GM19452 (cell line): ENCODE data around the gene HIPK4.
"Not testable (repeated sequence)": the region's sequence is repeated elsewhere in the genome, so short reads cannot be mapped to it uniquely, and the experiment has no call there.

Source experiments
- ATAC-seq: cut with Tn5 transposase; IDR thresholded peaks from one replicate; pipeline ENCODE4 v1.9.1; 2021; ENCODE audit not compliant: unreplicated experiment

HIPK4 gene

DNA sequence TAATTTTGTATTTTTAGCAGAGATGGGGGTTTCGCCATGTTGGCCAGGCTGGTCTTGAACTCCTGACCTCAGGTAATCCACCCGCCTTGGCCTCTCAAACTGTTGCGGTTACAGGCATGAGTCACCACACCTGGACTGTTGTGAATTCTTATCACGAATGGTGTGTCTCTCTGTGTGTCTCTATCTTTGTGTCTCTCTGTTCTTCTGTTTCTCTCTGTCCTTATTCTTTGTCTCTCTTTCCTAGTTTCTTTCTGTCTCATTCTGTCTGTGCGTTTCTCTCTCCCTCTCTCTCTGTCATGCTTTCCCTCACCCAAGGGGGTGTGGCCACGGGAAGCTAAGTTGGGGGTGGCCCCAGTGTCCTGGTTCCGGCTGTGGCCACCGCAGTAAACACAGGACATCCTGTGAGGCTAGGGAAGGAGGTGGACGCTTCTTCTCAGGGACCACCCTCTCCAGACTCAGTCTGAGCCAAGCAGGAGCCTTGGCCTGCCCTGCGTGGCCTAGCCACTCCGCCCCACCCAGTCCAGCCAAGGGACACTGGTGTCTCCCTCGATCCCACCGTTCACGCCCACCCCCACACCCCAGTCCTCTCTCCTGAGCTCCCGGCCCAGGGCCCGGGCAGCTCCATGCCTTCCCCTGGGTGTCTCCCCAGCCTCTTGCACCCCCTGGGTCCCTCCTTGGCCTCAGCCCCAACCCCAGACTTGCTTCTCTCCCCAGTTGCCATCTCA lies 27.1 kb upstream of the HIPK4 start:
- ATAC-seq = no peak

GRCh38 chr19:40415768-40416167 lies 25.8 kb upstream of the HIPK4 start:
- no peak for ATAC-seq

GRCh38 chr19:40414542-40415535 lies 24.9 kb upstream of the HIPK4 start:
- ATAC-seq = no peak

DNA sequence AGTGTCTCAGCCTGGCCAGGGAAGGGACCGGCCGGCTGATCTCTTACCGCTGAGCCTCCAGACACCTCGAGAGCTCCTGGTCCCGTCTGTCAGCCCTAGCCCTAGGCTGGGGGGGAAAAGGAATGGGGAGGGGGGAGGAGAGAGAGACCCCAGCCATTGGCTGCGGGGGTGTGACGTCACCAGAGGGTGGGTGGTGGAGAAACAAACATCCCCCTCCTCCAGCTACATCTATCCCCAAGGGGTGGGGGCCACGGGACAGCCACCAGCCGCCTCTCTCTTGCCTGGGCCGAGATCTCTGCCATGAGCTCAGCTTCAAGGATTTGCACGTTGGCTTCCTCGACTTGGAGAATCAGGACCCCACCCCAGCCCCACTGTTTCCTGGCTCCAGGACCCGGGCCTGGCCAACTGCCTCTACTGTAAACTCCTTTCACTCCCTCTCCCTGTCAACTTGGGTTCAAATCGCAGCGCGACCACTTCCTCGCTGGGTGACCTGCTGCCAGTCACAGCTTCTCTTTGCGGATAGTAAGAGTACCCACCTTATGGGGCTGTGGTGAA lies 23.4 kb upstream of the HIPK4 start, which contains the start of gene PRX:
Gene PRX, minus strand, starts transcription at position 88 of the 555 bp plus-strand sequence. CDS start 5,446 bp downstream, outside the sequence.
- no peak for ATAC-seq

- no peak for ATAC-seq
These were observed 22.9 kb upstream of the HIPK4 start for GRCh38 chr19:40412866-40413265.

GRCh38 chr19:40411958-40412499 lies 22.0 kb upstream of the HIPK4 start:
- ATAC-seq = no peak

- no peak for ATAC-seq
These were observed 21.3 kb upstream of the HIPK4 start for GRCh38 chr19:40411125-40411842.

GRCh38 chr19:40410030-40410389 lies 20.0 kb upstream of the HIPK4 start:
- ATAC-seq = no peak

GRCh38 chr19:40408598-40408925 lies 18.6 kb upstream of the HIPK4 start:
- not testable (repeated sequence) for ATAC-seq

- no peak for ATAC-seq
These were observed 18.0 kb upstream of the HIPK4 start for GRCh38 chr19:40407714-40408597.

DNA sequence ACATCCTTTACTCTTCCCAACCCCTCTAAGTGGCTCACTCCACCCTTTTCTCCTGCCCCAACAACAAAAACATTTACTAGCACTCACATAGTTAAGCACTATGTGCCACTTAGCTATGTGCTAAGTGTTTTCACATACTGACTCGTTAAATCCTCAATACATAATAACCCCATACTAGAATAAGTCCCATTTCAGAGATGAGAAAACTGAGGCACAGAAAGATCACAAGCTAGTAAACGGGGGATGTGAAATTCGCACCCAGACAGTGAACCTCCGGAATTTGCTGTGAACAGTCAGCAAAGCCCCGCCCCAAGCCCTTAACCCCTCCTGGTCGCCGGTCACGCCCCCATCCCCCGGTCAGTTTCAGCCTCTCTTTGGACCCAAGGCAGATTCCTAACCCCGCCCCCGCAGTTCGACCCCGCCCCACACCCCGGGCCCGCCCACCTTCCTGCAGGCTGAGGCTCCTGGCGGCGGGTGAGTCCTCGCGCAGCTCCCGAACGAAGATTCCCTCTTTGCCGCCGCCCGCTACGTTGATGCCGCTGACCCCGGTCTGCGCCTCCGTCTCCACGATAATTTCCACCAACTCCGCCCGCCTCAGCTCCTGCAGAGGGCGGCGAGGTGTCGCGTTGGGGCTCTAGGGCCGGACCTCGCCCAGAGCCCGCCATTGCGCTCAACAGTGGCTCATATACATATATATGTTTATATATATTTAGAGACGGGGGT lies 13.4 kb upstream of the HIPK4 start:
- no peak for ATAC-seq

GRCh38 chr19:40400559-40400958 lies 10.6 kb upstream of the HIPK4 start:
- no peak for ATAC-seq

GRCh38 chr19:40398417-40399131 lies 8.6 kb upstream of the HIPK4 start:
- no peak for ATAC-seq

GRCh38 chr19:40397568-40397906 lies 7.6 kb upstream of the HIPK4 start:
- no peak for ATAC-seq

DNA sequence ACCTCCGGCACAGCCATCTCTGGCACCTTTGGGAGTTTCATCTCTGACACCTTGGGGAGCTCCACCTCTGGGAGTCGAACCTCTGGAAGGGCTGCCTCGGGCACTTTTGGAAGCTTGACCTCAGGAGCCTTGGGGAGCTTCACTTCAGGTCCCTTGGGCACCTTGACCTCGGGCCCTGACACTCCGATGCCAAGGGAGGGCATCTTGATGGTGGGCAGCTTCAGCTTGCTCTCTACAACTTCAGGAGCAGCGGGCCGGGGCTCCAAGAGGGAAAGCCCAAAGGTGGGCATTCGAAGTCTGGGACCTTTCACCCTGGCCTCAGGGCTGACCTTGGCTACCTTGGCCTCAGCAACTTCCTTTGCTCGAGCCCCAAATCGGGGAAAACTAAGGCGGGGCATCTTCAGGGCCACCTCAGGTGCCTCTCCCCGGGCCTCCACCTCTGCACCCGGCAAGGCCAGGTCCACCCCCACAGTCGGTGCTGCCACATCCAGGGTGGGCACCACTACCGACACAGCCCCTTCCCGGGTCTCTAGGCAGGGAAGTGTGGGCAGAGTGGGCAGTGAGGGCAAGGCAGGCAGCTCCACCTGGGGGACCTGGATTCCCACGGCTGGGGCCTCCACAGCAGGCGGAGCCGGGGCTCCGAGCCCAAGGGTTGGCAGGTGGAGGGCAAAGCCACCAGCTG lies 7.0 kb upstream of the HIPK4 start:
- no peak for ATAC-seq

DNA sequence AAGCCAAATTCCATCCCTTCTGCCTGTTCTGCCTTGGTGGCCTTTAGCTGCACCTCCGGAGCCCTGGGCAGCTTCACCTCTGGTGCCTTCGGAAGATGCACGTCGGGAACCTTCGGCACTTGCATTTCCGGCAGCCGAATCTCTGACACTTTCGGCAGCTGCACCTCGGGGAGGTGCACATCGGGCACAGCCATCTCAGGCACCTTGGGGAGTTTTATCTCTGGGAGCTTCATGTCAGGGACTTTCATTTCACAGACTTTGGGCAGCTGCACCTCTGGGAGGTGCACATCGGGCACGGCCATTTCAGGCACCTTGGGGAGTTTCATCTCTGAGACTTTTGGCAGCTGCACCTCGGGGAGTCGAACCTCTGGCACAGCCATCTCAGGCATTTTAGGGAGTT lies 6.0 kb upstream of the HIPK4 start:
- ATAC-seq = no peak

DNA sequence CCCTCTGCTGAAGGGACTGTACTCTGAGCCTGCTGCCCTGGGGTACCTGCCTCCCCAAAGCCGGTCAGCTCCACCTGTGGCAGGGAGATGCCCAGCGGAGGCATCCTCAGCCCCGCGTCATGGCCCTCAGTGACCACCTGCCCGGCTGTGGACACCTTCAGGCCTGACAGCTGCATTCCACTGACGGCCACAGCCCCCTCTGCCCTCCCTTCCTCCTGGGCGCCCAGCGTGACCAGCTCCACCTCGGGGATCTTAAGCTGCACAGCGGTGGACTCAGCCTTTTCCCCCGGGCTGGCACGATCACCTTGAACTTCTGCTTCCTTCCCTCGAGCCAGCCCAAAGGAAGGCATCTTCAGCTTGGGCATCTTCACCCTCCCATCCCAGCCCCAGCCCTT lies 4.8 kb upstream of the HIPK4 start:
- no peak for ATAC-seq
